ENCODE data around the gene TUBAL3. TPM values are rescaled to one million over a fixed set of nuclear protein-coding genes. Genes with fewer than 3 reads are reported as not detected.

The TUBAL3 gene
- total RNA-seq, 1 experiment from 2014 or later, result 0.98 TPM

DNA sequence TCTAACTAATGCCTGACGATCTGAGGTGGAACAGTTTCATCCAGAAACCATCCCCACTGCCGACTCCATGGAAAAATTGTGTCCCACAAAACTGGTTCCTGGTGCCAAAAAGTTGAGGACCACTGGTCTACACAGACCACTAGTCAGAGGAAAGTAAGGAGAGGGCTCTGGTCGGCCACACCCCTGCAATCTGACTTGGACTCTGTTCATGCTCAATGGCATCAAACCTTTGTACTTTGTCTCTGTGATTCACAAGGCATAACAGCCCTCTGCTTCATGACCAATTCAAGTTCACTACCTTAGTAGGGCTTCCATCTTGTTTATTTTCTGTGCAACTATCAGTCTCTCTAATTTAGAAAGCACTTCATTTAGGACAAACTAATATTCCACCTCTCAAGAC is 1.8 kb downstream of the TUBAL3 start:
- intact Hi-C loops (cut with micrococcal nuclease), result no loop called here
- TF ChIP-seq ZFX (IDR thresholded peaks at IDR 0.05), result no peak
- TF ChIP-seq, protein P1, sequence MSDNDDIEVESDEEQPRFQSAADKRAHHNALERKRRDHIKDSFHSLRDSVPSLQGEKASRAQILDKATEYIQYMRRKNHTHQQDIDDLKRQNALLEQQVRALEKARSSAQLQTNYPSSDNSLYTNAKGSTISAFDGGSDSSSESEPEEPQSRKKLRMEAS (IDR thresholded peaks at IDR 0.05), result no peak
- TF ChIP-seq TCF7L2 (IDR thresholded peaks at IDR 0.05; ENCODE audit: borderline replicate concordance, extremely low read depth, insufficient read depth, insufficient read length), result no peak
- no peak for TF ChIP-seq EZH2 (IDR thresholded peaks at IDR 0.05)
- TF ChIP-seq, protein P2, sequence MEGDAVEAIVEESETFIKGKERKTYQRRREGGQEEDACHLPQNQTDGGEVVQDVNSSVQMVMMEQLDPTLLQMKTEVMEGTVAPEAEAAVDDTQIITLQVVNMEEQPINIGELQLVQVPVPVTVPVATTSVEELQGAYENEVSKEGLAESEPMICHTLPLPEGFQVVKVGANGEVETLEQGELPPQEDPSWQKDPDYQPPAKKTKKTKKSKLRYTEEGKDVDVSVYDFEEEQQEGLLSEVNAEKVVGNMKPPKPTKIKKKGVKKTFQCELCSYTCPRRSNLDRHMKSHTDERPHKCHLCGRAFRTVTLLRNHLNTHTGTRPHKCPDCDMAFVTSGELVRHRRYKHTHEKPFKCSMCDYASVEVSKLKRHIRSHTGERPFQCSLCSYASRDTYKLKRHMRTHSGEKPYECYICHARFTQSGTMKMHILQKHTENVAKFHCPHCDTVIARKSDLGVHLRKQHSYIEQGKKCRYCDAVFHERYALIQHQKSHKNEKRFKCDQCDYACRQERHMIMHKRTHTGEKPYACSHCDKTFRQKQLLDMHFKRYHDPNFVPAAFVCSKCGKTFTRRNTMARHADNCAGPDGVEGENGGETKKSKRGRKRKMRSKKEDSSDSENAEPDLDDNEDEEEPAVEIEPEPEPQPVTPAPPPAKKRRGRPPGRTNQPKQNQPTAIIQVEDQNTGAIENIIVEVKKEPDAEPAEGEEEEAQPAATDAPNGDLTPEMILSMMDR (IDR thresholded peaks at IDR 0.05 in 2 of 3, conservative IDR thresholded peaks at IDR 0.05 in 1 of 3; ENCODE audit: borderline replicate concordance in 1 of 3, insufficient read depth in 1 of 3, low read depth in 2 of 3, low read length in 2 of 3), result no peak
- TF ChIP-seq, protein P3, sequence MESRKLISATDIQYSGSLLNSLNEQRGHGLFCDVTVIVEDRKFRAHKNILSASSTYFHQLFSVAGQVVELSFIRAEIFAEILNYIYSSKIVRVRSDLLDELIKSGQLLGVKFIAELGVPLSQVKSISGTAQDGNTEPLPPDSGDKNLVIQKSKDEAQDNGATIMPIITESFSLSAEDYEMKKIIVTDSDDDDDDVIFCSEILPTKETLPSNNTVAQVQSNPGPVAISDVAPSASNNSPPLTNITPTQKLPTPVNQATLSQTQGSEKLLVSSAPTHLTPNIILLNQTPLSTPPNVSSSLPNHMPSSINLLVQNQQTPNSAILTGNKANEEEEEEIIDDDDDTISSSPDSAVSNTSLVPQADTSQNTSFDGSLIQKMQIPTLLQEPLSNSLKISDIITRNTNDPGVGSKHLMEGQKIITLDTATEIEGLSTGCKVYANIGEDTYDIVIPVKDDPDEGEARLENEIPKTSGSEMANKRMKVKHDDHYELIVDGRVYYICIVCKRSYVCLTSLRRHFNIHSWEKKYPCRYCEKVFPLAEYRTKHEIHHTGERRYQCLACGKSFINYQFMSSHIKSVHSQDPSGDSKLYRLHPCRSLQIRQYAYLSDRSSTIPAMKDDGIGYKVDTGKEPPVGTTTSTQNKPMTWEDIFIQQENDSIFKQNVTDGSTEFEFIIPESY (IDR thresholded peaks at IDR 0.05; ENCODE audit: extremely low read depth, insufficient replicate concordance, low read length), result no peak
- TF ChIP-seq RAD21 (IDR thresholded peaks at IDR 0.05; ENCODE audit: low read depth), result no peak
- no peak for TF ChIP-seq SIN3A (IDR thresholded peaks at IDR 0.05; ENCODE audit: low read depth)
- no peak for TF ChIP-seq FOSL1 (IDR thresholded peaks at IDR 0.05; ENCODE audit: low read depth)
- no peak for TF ChIP-seq ELF1 (IDR thresholded peaks at IDR 0.05; ENCODE audit: borderline replicate concordance, low read depth)
- no peak for TF ChIP-seq YY1 (IDR thresholded peaks at IDR 0.05; ENCODE audit: extremely low read depth, insufficient replicate concordance, low read depth, low read length)
- no peak for TF ChIP-seq CEBPB (IDR thresholded peaks at IDR 0.05; ENCODE audit: low read depth)
- TF ChIP-seq POLR2A (IDR thresholded peaks at IDR 0.05; ENCODE audit: borderline replicate concordance, extremely low read depth, insufficient read depth, insufficient read length), result no peak
- TF ChIP-seq ZNF274 (IDR thresholded peaks at IDR 0.05; ENCODE audit: low read depth, low read length), result no peak
- TF ChIP-seq SP1 (IDR thresholded peaks at IDR 0.05; ENCODE audit: low read depth), result no peak
- no peak for TF ChIP-seq EZH2phosphoT487 (IDR thresholded peaks at IDR 0.05; ENCODE audit: borderline replicate concordance)
- Histone ChIP-seq H3K79me2 (ENCODE audit: insufficient read depth, low read length) (no peaks in the 10 kb centered on the region), H2AFZ (ENCODE audit: low read depth, low read length, poor library complexity, severe bottlenecking) (no peak overlapping the region), H3K4me2 (ENCODE audit: low read length) (no peak overlapping the region), H4K20me1 (ENCODE audit: insufficient read depth) (no peaks in the 10 kb centered on the region), H3K36me3 (ENCODE audit: control insufficient read depth in 1 of 2, insufficient read depth in 2 of 2, low read length in 2 of 2) (no peaks in the 10 kb centered on the region), H3K9ac (ENCODE audit: low read length) (no peak overlapping the region), H3K9me2 (ENCODE audit: insufficient read depth) (no peaks in the 10 kb centered on the region), H3K4me1 (ENCODE audit: control insufficient read depth in 1 of 2, insufficient read depth in 2 of 2, low read length in 2 of 2) (no peaks in the 10 kb centered on the region; a peak in 1 of 4 replicates), H3K27me3 (ENCODE audit: insufficient read depth, low read length) (no peaks in the 10 kb centered on the region), H3K9me3 (ENCODE audit: control insufficient read depth in 1 of 2, insufficient read depth in 1 of 2, low read depth in 1 of 2, low read length in 2 of 2) (no peaks in the 10 kb centered on the region; a peak in 1 of 4 replicates), H3K4me3 (replicated peaks in 1 of 2; ENCODE audit: low read depth in 1 of 2, low read length in 2 of 2) (no peak overlapping the region), H3K27ac (ENCODE audit: low read depth, low read length) (no peak overlapping the region)
- ChIA-PET CTCF (no interaction called here), RAD21 (ENCODE audit: low non-redundant PET in 1 of 2, low total read pairs in 2 of 2, uncharacterized antibody in 2 of 2, unreplicated experiment in 2 of 2) (no interaction called here), POLR2A (no interaction called here)
- no peak for ATAC-seq
- BruUV-seq (replicated peaks), result no TSS peak
- DNase-seq (ENCODE audit: low read depth, low spot score), result no peak

Data from HCT116 (cell line).